HG03457 (cell line): ENCODE results near the gene STARD8.

Experiments
- ATAC-seq: cut with Tn5 transposase; IDR thresholded peaks from one replicate; pipeline ENCODE4 v1.9.1; 2021; ENCODE audit warnings: moderate number of reproducible peaks; ENCODE audit not compliant: unreplicated experiment

STARD8 gene

GRCh38 chrX:68710870-68711576, 63.6 kb downstream of the STARD8 start:
- no peak for ATAC-seq

DNA sequence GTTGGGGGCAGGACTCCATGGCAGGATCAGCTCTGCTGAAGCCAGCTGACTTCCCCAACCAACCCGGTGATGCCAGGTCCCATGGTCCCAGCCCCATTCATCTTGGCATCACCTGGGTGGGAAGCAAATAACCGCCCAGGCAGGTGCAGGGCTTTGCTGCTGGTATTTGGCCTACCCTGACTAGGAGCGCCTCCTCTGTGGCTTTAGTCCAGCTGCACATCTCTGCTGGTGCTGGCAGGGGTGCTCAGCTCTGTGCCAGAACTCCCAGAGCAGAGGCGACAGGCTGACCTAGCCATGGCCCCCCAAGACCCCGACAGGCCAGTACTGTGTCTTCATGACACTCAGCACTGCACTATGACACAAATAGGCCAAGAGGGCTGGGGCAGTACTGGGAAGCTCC, 64.4 kb downstream of the STARD8 start:
- no peak for ATAC-seq

GRCh38 chrX:68714856-68715255, 67.4 kb downstream of the STARD8 start:
- no peak for ATAC-seq

- ATAC-seq, result no peak
Measured at GRCh38 chrX:68717196-68717595, 69.7 kb downstream of the STARD8 start.

DNA sequence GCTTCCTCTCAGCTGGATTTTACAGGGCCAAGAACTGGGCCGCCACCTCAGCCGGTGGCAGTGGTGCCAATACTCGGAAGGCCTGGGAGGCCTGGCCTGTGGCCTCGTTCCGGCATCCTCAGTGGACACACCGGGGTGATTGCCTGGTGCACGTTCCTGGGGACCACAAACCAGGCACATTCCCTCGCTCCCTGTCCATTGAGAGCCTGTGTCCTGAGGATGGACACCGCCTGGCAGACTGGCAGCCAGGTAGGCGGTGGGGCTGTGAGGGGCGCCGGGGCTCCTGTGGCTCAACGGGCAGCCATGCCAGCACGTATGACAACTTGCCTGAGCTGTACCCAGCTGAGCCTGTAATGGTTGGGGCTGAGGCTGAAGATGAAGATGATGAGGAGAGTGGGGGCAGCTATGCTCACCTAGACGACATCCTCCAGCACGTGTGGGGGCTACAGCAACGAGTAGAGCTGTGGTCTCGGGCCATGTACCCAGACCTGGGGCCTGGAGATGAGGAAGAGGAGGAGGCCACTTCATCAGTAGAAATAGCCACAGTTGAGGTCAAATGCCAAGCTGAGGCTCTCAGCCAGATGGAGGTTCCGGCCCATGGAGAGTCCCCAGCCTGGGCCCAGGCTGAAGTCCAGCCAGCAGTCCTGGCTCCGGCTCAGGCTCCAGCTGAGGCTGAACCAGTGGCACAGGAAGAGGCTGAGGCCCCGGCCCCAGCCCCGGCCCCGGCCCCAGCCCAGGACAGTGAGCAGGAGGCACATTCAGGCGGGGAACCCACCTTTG, 70.4 kb downstream of the STARD8 start:
- ATAC-seq, result no peak

GRCh38 chrX:68718443-68718820, 71.0 kb downstream of the STARD8 start:
- no peak for ATAC-seq

- ATAC-seq, result no peak
Measured at GRCh38 chrX:68719181-68719903, 71.9 kb downstream of the STARD8 start.

GRCh38 chrX:68719904-68720614, 72.6 kb downstream of the STARD8 start:
- ATAC-seq, result no peak

DNA sequence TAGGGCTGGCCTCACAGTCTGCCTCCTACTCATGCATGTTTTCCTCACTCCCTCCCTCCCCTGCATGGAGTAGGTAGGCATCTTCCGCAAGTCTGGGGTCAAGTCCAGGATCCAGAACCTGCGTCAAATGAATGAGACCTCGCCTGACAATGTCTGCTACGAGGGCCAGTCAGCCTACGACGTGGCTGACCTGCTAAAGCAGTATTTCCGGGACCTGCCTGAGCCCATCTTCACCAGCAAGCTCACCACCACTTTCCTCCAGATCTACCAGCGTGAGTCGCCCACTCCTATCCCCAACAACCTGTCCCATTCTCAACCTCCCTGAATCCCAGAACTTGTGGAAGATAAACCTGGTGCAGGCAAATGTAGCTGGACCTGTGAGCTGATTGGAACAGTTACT, 73.4 kb downstream of the STARD8 start:
- ATAC-seq, result no peak

GRCh38 chrX:68721546-68721945, 74.1 kb downstream of the STARD8 start:
- ATAC-seq, result no peak

GRCh38 chrX:68721991-68722860, 74.8 kb downstream of the STARD8 start:
- ATAC-seq, result no peak

GRCh38 chrX:68723491-68724155, 76.2 kb downstream of the STARD8 start:
- no peak for ATAC-seq

GRCh38 chrX:68724531-68725020, 77.1 kb downstream of the STARD8 start:
- ATAC-seq, result no peak

DNA sequence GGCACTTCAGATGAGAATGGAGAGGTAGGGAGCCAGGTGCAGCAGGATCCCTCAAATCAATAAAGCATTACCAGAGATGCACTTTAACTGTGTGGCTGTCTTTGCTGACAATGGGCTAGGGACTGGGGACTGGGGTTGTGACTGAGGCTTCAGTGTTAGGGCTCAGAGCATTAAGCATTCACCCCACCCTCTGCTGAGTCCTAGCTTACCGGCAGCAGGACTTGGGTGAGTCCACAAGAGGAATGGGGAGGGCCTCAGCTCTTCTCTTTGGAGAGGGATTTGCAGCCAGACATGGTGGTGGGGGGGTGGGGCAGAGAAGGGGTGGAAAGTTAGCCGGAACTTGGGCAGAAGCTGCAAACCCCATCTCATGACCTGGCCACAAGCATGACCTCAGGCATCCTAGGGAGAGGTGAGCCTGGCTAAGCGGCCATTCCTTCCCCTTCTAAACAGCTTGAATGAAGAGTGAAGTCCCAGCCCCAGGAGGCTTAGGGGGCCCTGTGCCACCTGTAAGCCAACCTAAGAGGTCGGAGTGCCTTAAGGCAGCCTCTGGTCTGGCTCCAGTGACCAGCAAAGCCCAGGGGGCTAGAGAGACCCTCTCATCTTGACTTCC, 78.4 kb downstream of the STARD8 start:
- ATAC-seq, result no peak

GRCh38 chrX:68726366-68726765, 78.9 kb downstream of the STARD8 start:
- no peak for ATAC-seq

DNA sequence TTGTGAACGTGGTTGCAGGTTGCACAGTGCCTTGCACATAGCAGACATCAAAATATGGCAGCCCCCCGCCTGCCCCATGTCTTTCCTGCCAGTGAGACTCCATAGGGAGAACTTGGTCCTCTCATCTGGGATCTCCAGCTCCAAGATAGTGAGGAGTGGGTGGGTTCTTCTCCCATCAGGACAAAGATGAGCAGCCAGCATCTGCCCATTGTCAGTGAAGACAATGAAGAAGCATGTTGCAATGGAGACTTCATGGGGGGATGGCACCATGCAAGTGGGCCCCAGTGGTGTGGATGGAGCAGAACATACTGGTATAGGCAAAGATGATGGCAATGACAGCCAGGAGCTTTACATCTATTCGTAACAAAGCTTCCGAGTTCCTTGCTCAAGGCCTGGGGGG, 80.2 kb downstream of the STARD8 start:
- no peak for ATAC-seq

GRCh38 chrX:68728186-68728585, 80.7 kb downstream of the STARD8 start:
- no peak for ATAC-seq

GRCh38 chrX:68731254-68731653, 83.8 kb downstream of the STARD8 start:
- no peak for ATAC-seq

- no peak for ATAC-seq
Measured at GRCh38 chrX:68732906-68733493, 85.5 kb downstream of the STARD8 start.
